ENCODE results near the gene C1D.

C1D gene

GRCh38 chr2:68062680-68063387 lies at the start of gene C1D:
TSS of gene C1D (minus strand) at chr2:68063004. CDS start at chr2:68047310, 15,694 bp downstream.
- peak; percentile 92 to 96 (median 96) for DNase-seq

- peak in 1 of 3 donors; percentile 10 for DNase-seq
Observed at GRCh38 chr2:68110102-68110501, 47.3 kb upstream of the C1D start.

- peak; percentile 24 to 52 (median 40) for DNase-seq
Observed at GRCh38 chr2:68108120-68108519, 45.3 kb upstream of the C1D start.

GRCh38 chr2:68107475-68107874 lies 44.7 kb upstream of the C1D start:
- DNase-seq = no peak

- DNase-seq = no peak
Observed at GRCh38 chr2:68104111-68104835, 41.5 kb upstream of the C1D start.

GRCh38 chr2:68103709-68104055 lies 40.9 kb upstream of the C1D start:
- no peak for DNase-seq

- no peak for DNase-seq
Observed at GRCh38 chr2:68103030-68103708, 40.4 kb upstream of the C1D start.

GRCh38 chr2:68100189-68100588 lies 37.4 kb upstream of the C1D start:
- DNase-seq = no peak

- no peak for DNase-seq
Observed at GRCh38 chr2:68099260-68099659, 36.5 kb upstream of the C1D start.

- no peak for DNase-seq
Observed at GRCh38 chr2:68098291-68098797, 35.5 kb upstream of the C1D start.

GRCh38 chr2:68094111-68094510 lies 31.3 kb upstream of the C1D start:
- DNase-seq = no peak

- DNase-seq = no peak
Observed at GRCh38 chr2:68093634-68094033, 30.8 kb upstream of the C1D start.

GRCh38 chr2:68091439-68092034 lies 28.7 kb upstream of the C1D start:
- DNase-seq = no peak

- DNase-seq = no peak
Observed at GRCh38 chr2:68089961-68090360, 27.2 kb upstream of the C1D start.

- DNase-seq = no peak
Observed at GRCh38 chr2:68088940-68089339, 26.1 kb upstream of the C1D start.

- DNase-seq = no peak
Observed at GRCh38 chr2:68086166-68086565, 23.4 kb upstream of the C1D start.

- DNase-seq = no peak
Observed at GRCh38 chr2:68083346-68083745, 20.5 kb upstream of the C1D start.

GRCh38 chr2:68074050-68074449 lies 11.2 kb upstream of the C1D start:
- DNase-seq = no peak

GRCh38 chr2:68063797-68064646 lies 1.2 kb upstream of the C1D start:
- peak; percentile 12 to 39 (median 29) for DNase-seq

GRCh38 chr2:68060652-68061051 lies 2.2 kb downstream of the C1D start:
- no peak for DNase-seq

GRCh38 chr2:68059784-68060525 lies 2.8 kb downstream of the C1D start:
- peak; percentile 44 to 55 (median 51) for DNase-seq
